ENCODE results near the gene PARD3B. TPM values are rescaled to one million over a fixed set of nuclear protein-coding genes. Genes with fewer than 3 reads are reported as not detected.

Gene PARD3B
- total and polyA plus RNA-seq, 10 of the 15 experiments (the other 5 are each of a cell fraction or from before 2014, with no cell fraction given): 0.01 to 0.54 (median 0.07) TPM; not detected in 7

GRCh38 chr2:205658572-205658971 is 1113.3 kb downstream of the PARD3B start:
- Histone ChIP-seq H4K20me1 (ENCODE audit: control insufficient read depth, insufficient read depth) (no peaks in the 10 kb centered on the region), H2AFZ (ENCODE audit: control insufficient read depth, low read depth, low read length) (no peak overlapping the region), H3K9me3 (replicated peaks; ENCODE audit: control insufficient read depth, insufficient read depth, low read length) (no peaks in the 10 kb centered on the region), H3K4me2 (ENCODE audit: control insufficient read depth, insufficient read depth) (no peak overlapping the region), H3K4me3 (no peak overlapping the region), H3K9ac (ENCODE audit: control insufficient read depth, insufficient read depth, low read length) (no peak overlapping the region), H3K36me3 (ENCODE audit: control insufficient read depth in 2 of 2, insufficient read depth in 2 of 2, low read length in 1 of 2) (no peaks in the 10 kb centered on the region), H3K27me3 (replicated peaks in 1 of 2; ENCODE audit: control insufficient read depth in 2 of 2, insufficient read depth in 2 of 2, low read length in 1 of 2) (peaks cover 0 to 7% of the 10 kb centered on the region in 2 experiments; a peak in 3 of 4 replicates), H3K4me1 (ENCODE audit: control insufficient read depth, insufficient read depth, low read length) (no peaks in the 10 kb centered on the region; the same call in 1 of the 2 replicates), H3K79me2 (ENCODE audit: control insufficient read depth, insufficient read depth, low read length) (no peaks in the 10 kb centered on the region), H3K27ac (ENCODE audit: control insufficient read depth, insufficient read depth) (no peak overlapping the region)
- FAIRE-seq (no peak), DNase-seq (ENCODE audit: low read depth, low spot score) (no peak), ATAC-seq (no peak)
- ChIA-PET CTCF (interaction anchor here (0.7 kb wide), 1 partner anchor 458 kb away, joined by 4 read pairs; no protein-coding TSS in a partner anchor), RAD21 (ENCODE audit: unreplicated experiment) (no interaction called here), POLR2A (no interaction called here), SMC1A (ENCODE audit: uncharacterized antibody, unreplicated experiment) (interaction anchor here (1.8 kb wide), 1 partner anchor 15 kb away, joined by 4 read pairs; no protein-coding TSS in a partner anchor)
- intact Hi-C loops (cut with micrococcal nuclease; ENCODE audit: unreplicated experiment): no loop called here
- WGBS (ENCODE audit: insufficient coverage, insufficient replicate concordance, low lambda C conversion rate, missing lambda C conversion rate): 40% methylated on average over 2 of the region's 2 CpGs
- in situ Hi-C loops (cut with MboI): no loop called here
- BruUV-seq (replicated peaks): no TSS peak
- TF ChIP-seq MLLT1 (IDR thresholded peaks at IDR 0.05) (no peak), STAT3 (IDR thresholded peaks at IDR 0.05; ENCODE audit: low read depth, low read length) (no peak)

- ChIA-PET POLR2A (no interaction called here), RAD21 (ENCODE audit: unreplicated experiment) (interaction anchor here (1.7 kb wide), 1 partner anchor 16 kb away, joined by 8 read pairs; no protein-coding TSS in a partner anchor), CTCF (interaction anchor here (1.3 kb wide), 1 partner anchor 16 kb away, joined by 5 read pairs; no protein-coding TSS in a partner anchor), SMC1A (ENCODE audit: uncharacterized antibody, unreplicated experiment) (interaction anchor here (0.7 to 1.8 kb wide), 2 partner anchors 14 to 15 kb away, joined by 3 to 4 read pairs; no protein-coding TSS in a partner anchor)
- DNase-seq (ENCODE audit: low read depth, low spot score) (no peak), FAIRE-seq (no peak), ATAC-seq (no peak)
- no peaks in the 10 kb centered on the region for H4K20me1 ChIP-seq (ENCODE audit: control insufficient read depth, insufficient read depth)
- H3K4me2 ChIP-seq (ENCODE audit: control insufficient read depth, insufficient read depth): no peak overlapping the region
- in situ Hi-C loops (cut with MboI) (no loop called here), intact Hi-C loops (cut with micrococcal nuclease; ENCODE audit: unreplicated experiment) (no loop called here)
- H3K79me2 ChIP-seq (ENCODE audit: control insufficient read depth, insufficient read depth, low read length): no peaks in the 10 kb centered on the region
- no peak overlapping the region for H3K4me3 ChIP-seq
- H2AFZ ChIP-seq (ENCODE audit: control insufficient read depth, low read depth, low read length): no peak overlapping the region
- H3K27ac ChIP-seq (ENCODE audit: control insufficient read depth, insufficient read depth): no peak overlapping the region
- no peaks in the 10 kb centered on the region for H3K36me3 ChIP-seq (ENCODE audit: control insufficient read depth in 2 of 2, insufficient read depth in 2 of 2, low read length in 1 of 2)
- no peaks in the 10 kb centered on the region; the same call in 1 of the 2 replicates for H3K4me1 ChIP-seq (ENCODE audit: control insufficient read depth, insufficient read depth, low read length)
- H3K9me3 ChIP-seq (replicated peaks; ENCODE audit: control insufficient read depth, insufficient read depth, low read length): no peaks in the 10 kb centered on the region
- peaks cover 0 to 6% of the 10 kb centered on the region in 2 experiments; a peak in 3 of 4 replicates for H3K27me3 ChIP-seq (replicated peaks in 1 of 2; ENCODE audit: control insufficient read depth in 2 of 2, insufficient read depth in 2 of 2, low read length in 1 of 2)
- BruUV-seq (replicated peaks): no TSS peak
- no peak overlapping the region for H3K9ac ChIP-seq (ENCODE audit: control insufficient read depth, insufficient read depth, low read length)
- 36% methylated on average over 8 of the region's 8 CpGs for WGBS (ENCODE audit: insufficient coverage, insufficient replicate concordance, low lambda C conversion rate, missing lambda C conversion rate)
- TF ChIP-seq PBX3 (IDR thresholded peaks at IDR 0.05; ENCODE audit: insufficient replicate concordance, low read depth, low read length) (no peak), ZBED1 (IDR thresholded peaks at IDR 0.05; ENCODE audit: borderline replicate concordance) (no peak), ETV6 (conservative IDR thresholded peaks at IDR 0.05 in 1 of 2, IDR thresholded peaks at IDR 0.05 in 1 of 2; ENCODE audit: borderline replicate concordance in 1 of 2, low read depth in 1 of 2) (no peak), MYC (IDR thresholded peaks at IDR 0.05; ENCODE audit: insufficient read depth, insufficient read length, insufficient replicate concordance, low read length, severe bottlenecking) (no peak), IKZF2 (IDR thresholded peaks at IDR 0.05) (no peak), TCF7 (IDR thresholded peaks at IDR 0.05; ENCODE audit: borderline replicate concordance) (no peak), NFIC (IDR thresholded peaks at IDR 0.05; ENCODE audit: low read depth, low read length) (no peak), TARDBP (IDR thresholded peaks at IDR 0.05; ENCODE audit: borderline replicate concordance) (no peak), ZNF622 (IDR thresholded peaks at IDR 0.05) (no peak), IKZF1 (conservative IDR thresholded peaks at IDR 0.05) (no peak)
These were observed 1114.6 kb downstream of the PARD3B start for GRCh38 chr2:205659922-205660321.
